Left forelimb (tissue), 1 donor: ENCODE data around the gene CTIF.

Experiments used
- DNase-seq: peaks from one replicate; pipeline ENCODE4 v3.0.0-alpha.2; 2018; ENCODE audit warnings: low spot score

The CTIF gene

GRCh38 chr18:48775372-48776155 is 236.7 kb downstream of the CTIF start:
- DNase-seq = no peak

- DNase-seq = no peak
Measured at GRCh38 chr18:48776156-48776555, 237.3 kb downstream of the CTIF start.

GRCh38 chr18:48776641-48777025 is 237.8 kb downstream of the CTIF start:
- no peak for DNase-seq

- peak; percentile 76 for DNase-seq
Measured at GRCh38 chr18:48777026-48777743, 238.4 kb downstream of the CTIF start.

- DNase-seq = no peak
Measured at GRCh38 chr18:48777744-48778116, 238.9 kb downstream of the CTIF start.

- DNase-seq = no peak
Measured at GRCh38 chr18:48778344-48779011, 239.6 kb downstream of the CTIF start.

GRCh38 chr18:48779462-48779861 is 240.6 kb downstream of the CTIF start:
- no peak for DNase-seq

- DNase-seq = no peak
Measured at GRCh38 chr18:48780201-48780912, 241.5 kb downstream of the CTIF start.

GRCh38 chr18:48780913-48781162 is 242.0 kb downstream of the CTIF start:
- no peak for DNase-seq

GRCh38 chr18:48781163-48781987 is 242.5 kb downstream of the CTIF start:
- peak; percentile 84 for DNase-seq

GRCh38 chr18:48781988-48782363 is 243.1 kb downstream of the CTIF start:
- no peak for DNase-seq

GRCh38 chr18:48782381-48782861 is 243.6 kb downstream of the CTIF start:
- no peak for DNase-seq

- DNase-seq = no peak
Measured at GRCh38 chr18:48783616-48784520, 245.0 kb downstream of the CTIF start.

- no peak for DNase-seq
Measured at GRCh38 chr18:48784656-48785055, 245.8 kb downstream of the CTIF start.

- no peak for DNase-seq
Measured at GRCh38 chr18:48785091-48785614, 246.3 kb downstream of the CTIF start.

- DNase-seq = no peak
Measured at GRCh38 chr18:48785736-48786454, 247.1 kb downstream of the CTIF start.

- DNase-seq = peak; percentile 44
Measured at GRCh38 chr18:48786455-48787202, 247.8 kb downstream of the CTIF start.

- DNase-seq = peak; percentile 49
Measured at GRCh38 chr18:48787203-48788151, 248.6 kb downstream of the CTIF start.
